ENCODE measurements around the gene ADAMTSL1.

Gene ADAMTSL1

GRCh38 chr9:18793122-18793521, 319.2 kb downstream of the ADAMTSL1 start:
- no peak overlapping the region for H3K4me3 ChIP-seq (ENCODE audit: low read depth, low read length)
- no peak for DNase-seq (ENCODE audit: low read depth)
- TF ChIP-seq CTCF (IDR thresholded peaks at IDR 0.05; ENCODE audit: control insufficient read depth, extremely low read depth, insufficient read depth), result no peak

DNA sequence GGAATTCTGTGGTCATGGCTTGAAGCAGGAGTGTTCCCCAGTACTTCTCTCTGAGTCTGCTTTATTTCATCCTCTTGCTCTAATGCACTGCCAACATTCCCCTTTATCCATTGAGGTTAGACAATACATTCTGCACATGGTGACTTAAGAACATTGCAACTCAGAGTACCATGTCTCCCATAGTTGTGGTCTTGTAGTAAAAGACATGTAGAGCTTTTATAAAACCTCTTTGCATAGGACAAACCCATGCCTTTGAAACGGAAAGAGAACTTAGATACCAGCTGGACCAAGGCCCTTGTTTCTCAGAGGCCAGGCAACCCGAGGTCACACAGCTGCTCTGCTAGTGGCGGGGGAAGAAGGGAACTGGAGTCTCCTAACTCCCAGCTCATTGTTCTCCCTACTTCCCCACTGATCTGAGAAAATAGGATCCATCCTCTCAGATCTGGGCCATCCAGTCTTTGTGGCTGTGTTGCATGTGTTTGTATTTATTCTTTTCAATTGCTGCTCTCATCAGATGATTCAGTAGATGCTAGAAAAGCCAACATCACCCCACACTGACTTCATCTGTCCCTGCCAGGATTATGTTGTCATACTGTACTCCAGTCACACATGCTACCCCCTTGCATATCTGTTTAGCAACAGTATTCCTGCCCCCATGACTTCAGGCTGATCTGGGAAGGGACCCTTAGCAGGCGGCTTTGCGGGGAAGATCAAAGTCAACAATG, 322.2 kb downstream of the ADAMTSL1 start:
- no peak for TF ChIP-seq CTCF (IDR thresholded peaks at IDR 0.05; ENCODE audit: control insufficient read depth, extremely low read depth, insufficient read depth)
- no peak overlapping the region for H3K4me3 ChIP-seq (ENCODE audit: low read depth, low read length)
- DNase-seq (ENCODE audit: low read depth), result no peak

DNA sequence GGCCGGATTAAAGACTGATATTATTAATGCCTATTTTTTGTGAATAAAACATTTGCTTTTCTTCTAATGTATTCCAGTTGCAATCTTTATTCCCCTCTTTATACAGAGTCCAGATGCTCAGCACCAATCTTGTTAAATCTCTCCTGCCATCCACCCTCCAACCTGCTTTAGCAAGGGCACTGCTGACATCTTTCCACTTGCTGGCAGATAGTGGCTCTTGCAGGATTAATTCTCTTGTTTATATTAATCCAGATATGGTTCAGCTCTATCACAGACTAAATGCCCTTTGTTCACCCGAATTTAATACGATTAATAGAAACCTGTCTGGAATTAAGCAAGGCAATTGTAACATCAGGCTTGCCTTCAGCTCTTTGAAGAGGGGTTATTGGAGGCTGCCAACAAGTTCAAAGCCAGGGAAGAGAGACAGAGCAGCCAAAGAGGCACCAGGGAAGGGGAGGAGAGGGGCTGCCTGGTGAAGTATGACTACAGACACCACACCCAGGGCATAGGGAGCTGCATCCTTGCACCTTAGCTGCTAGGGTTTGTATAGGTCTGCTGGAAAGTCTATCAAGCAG, 322.8 kb downstream of the ADAMTSL1 start:
- H3K4me3 ChIP-seq (ENCODE audit: low read depth, low read length), result no peak overlapping the region
- TF ChIP-seq CTCF (IDR thresholded peaks at IDR 0.05; ENCODE audit: control insufficient read depth, extremely low read depth, insufficient read depth), result no peak
- no peak for DNase-seq (ENCODE audit: low read depth)

DNA sequence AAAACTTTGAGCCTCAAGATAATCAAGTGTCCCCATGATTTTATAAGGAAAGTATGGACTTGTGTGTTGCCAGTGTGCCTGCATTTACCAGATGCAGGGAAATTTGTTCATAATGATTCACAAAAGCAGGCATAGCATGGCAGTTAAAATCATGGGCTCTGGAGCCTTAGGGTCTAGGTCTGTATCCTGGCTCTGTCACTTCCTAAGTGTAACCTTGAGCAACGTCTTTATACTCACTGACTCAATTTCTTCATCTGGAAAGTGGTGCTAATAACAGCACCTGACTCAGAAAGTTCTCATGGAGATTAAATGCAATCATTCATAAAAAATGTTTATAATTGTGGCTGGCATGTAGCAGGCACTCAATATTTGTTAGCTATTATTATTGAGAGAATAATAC, 324.2 kb downstream of the ADAMTSL1 start:
- no peak for TF ChIP-seq CTCF (IDR thresholded peaks at IDR 0.05; ENCODE audit: control insufficient read depth, extremely low read depth, insufficient read depth)
- H3K4me3 ChIP-seq (ENCODE audit: low read depth, low read length), result no peak overlapping the region
- DNase-seq (ENCODE audit: low read depth), result no peak

GRCh38 chr9:18798508-18799290, 324.7 kb downstream of the ADAMTSL1 start:
- no peak for DNase-seq (ENCODE audit: low read depth)
- H3K4me3 ChIP-seq (ENCODE audit: low read depth, low read length), result no peak overlapping the region
- TF ChIP-seq CTCF (IDR thresholded peaks at IDR 0.05; ENCODE audit: control insufficient read depth, extremely low read depth, insufficient read depth), result no peak

GRCh38 chr9:18799428-18799827, 325.5 kb downstream of the ADAMTSL1 start:
- no peak for TF ChIP-seq CTCF (IDR thresholded peaks at IDR 0.05; ENCODE audit: control insufficient read depth, extremely low read depth, insufficient read depth)
- no peak overlapping the region for H3K4me3 ChIP-seq (ENCODE audit: low read depth, low read length)
- DNase-seq (ENCODE audit: low read depth), result no peak
